ENCODE measurements around the gene PRND. TPM values are rescaled to one million over a fixed set of nuclear protein-coding genes. Genes with fewer than 3 reads are reported as not detected.

PRND gene
- total and polyA plus RNA-seq, 2 of the 8 experiments (the other 6 are each of a cell fraction or from before 2014, with no cell fraction given), result 0.09 to 0.11 TPM

DNA sequence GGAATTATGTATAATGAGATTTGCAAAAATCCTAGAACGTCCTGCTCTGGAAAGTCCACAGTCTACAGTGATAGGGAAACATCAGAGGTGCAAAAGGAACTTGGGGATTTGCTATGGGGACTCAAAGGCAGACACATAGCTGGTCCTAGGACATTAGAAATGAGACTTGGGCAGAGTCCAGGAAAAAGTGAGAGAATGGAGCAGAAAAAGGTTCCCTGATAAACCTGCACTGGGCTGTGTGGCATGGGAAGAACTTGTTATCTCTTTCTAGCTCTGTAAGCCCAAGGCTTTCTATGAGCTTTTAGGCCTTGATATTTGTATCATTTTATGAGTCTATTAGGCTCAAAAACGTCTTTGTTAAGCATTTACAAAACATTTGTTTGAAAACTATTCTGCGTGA is 15.2 kb downstream of the PRND start:
- H3K18ac ChIP-seq (ENCODE audit: extremely low read depth, low read length), result no peak overlapping the region
- FAIRE-seq, result no peak
- no peak overlapping the region for H2BK15ac ChIP-seq (ENCODE audit: low read length)
- no peak overlapping the region for H2AK5ac ChIP-seq (ENCODE audit: low read depth, low read length)
- H3K14ac ChIP-seq (ENCODE audit: insufficient read length), result no peak overlapping the region
- no peaks in the 10 kb centered on the region for H3K23me2 ChIP-seq (ENCODE audit: low read depth, low read length)
- no peak overlapping the region for H2BK120ac ChIP-seq (replicated peaks; ENCODE audit: low read depth, low read length)
- no peak overlapping the region for H3K4me3 ChIP-seq (ENCODE audit: extremely low read depth in 1 of 4, insufficient read depth in 2 of 4, low read depth in 3 of 4, low read length in 4 of 4)
- H2BK5ac ChIP-seq (ENCODE audit: low read depth, low read length), result no peak overlapping the region
- no peaks in the 10 kb centered on the region for H3K9me3 ChIP-seq (ENCODE audit: insufficient read depth in 2 of 2, low read depth in 1 of 2, low read length in 1 of 2)
- ChIA-PET CTCF (ENCODE audit: partially characterized antibody) (interaction anchor here (1.1 to 2.9 kb wide), 5 partner anchors 10 to 390 kb away, joined by 4 to 11 read pairs (median 4); partner anchors contain the start of gene CDS2), POLR2A (ENCODE audit: partially characterized antibody) (no interaction called here)
- H3K4me2 ChIP-seq (ENCODE audit: insufficient read depth in 1 of 2, low read depth in 2 of 2, low read length in 2 of 2), result no peak overlapping the region
- H2BK12ac ChIP-seq (ENCODE audit: low read depth, low read length), result no peak overlapping the region
- no peaks in the 10 kb centered on the region for H3K36me3 ChIP-seq (ENCODE audit: control insufficient read depth in 2 of 4, insufficient read depth in 4 of 4, low read length in 3 of 4)
- H3K4ac ChIP-seq (replicated peaks; ENCODE audit: insufficient read length, low read depth, low read length), result no peak overlapping the region
- no peaks in the 10 kb centered on the region for H4K20me1 ChIP-seq (replicated peaks in 1 of 2; ENCODE audit: control insufficient read depth in 1 of 2, insufficient read depth in 2 of 2, low read length in 2 of 2)
- H4K8ac ChIP-seq (ENCODE audit: extremely low read depth, insufficient read depth, low read length), result no peak overlapping the region
- no peak overlapping the region for H4K91ac ChIP-seq (replicated peaks; ENCODE audit: insufficient read length, low read length)
- no peak overlapping the region for H2AFZ ChIP-seq (ENCODE audit: low read length)
- no peak overlapping the region for H4K5ac ChIP-seq (ENCODE audit: insufficient read length, low read depth, low read length)
- no peak for DNase-seq (ENCODE audit: low read depth in 1 of 2, low spot score in 2 of 2)
- 75% methylated on average over 3 of the region's 3 CpGs; no CpG with 5 or more reads in 1 of the 2 experiments for WGBS, 2 experiments (ENCODE audit: extremely low coverage in 1 of 2, insufficient coverage in 1 of 2, insufficient read length in 1 of 2, insufficient replicate concordance in 2 of 2, low coverage in 1 of 2, low lambda C conversion rate in 2 of 2, missing lambda C conversion rate in 1 of 2)
- no peak overlapping the region for H3K9ac ChIP-seq (replicated peaks in 1 of 4; ENCODE audit: extremely low read depth in 1 of 4, low read depth in 3 of 4, low read length in 3 of 4)
- H3K27me3 ChIP-seq (replicated peaks in 1 of 4; ENCODE audit: control insufficient read depth in 3 of 4, extremely low read depth in 1 of 4, insufficient read depth in 3 of 4, low read length in 3 of 4), result no peaks in the 10 kb centered on the region
- no peak overlapping the region for H3K23ac ChIP-seq (ENCODE audit: insufficient read length)
- H3K27ac ChIP-seq (ENCODE audit: low read depth, low read length), result no peak overlapping the region
- no peaks in the 10 kb centered on the region for H3K4me1 ChIP-seq (replicated peaks in 1 of 4; ENCODE audit: control insufficient read depth in 3 of 4, insufficient read depth in 4 of 4, low read length in 3 of 4)
- H2BK20ac ChIP-seq (ENCODE audit: low read length), result no peak overlapping the region
- no peaks in the 10 kb centered on the region for H3K79me1 ChIP-seq (ENCODE audit: low read depth, low read length)
- no peaks in the 10 kb centered on the region for H3K79me2 ChIP-seq (ENCODE audit: control insufficient read depth in 1 of 2, insufficient read depth in 2 of 2, low read length in 2 of 2)
- H3K56ac ChIP-seq (replicated peaks; ENCODE audit: insufficient read length, low read depth, low read length), result no peak overlapping the region
